Left ventricle myocardium inferior (tissue), 1 donor: ENCODE measurements around the gene MYO5B. TPM values are rescaled to one million over a fixed set of nuclear protein-coding genes. Genes with fewer than 3 reads are reported as not detected.

Experiments
- DNase-seq: peaks from one replicate; pipeline ENCODE4 v3.0.0-alpha.2; 2020
- H3K27ac ChIP-seq: fragments of 200-600 bp; replicated peaks from 2 replicates; pipeline ENCODE4 v1.8.0; 2021
- H3K27me3 ChIP-seq: fragments of 200-600 bp; 2 replicates; pipeline ENCODE4 v1.8.0; 2021; ENCODE audit warnings: low read depth
- H3K36me3 ChIP-seq: fragments of 200-600 bp; 2 replicates; pipeline ENCODE4 v1.8.0; 2021
- H3K4me1 ChIP-seq: fragments of 200-600 bp; 2 replicates; pipeline ENCODE4 v1.8.0; 2021
- H3K4me3 ChIP-seq: fragments of 200-600 bp; 2 replicates; pipeline ENCODE4 v1.8.0; 2021; ENCODE audit warnings: mild to moderate bottlenecking, moderate library complexity
- H3K9me3 ChIP-seq: fragments of 200-600 bp; replicated peaks from 2 replicates; pipeline ENCODE4 v1.8.0; 2021
- CTCF ChIP-seq: fragments of 200-600 bp; IDR thresholded peaks from 2 replicates; pipeline ENCODE4 v1.8.0; 2021; ENCODE audit warnings: antibody characterized with exemption, mild to moderate bottlenecking, borderline replicate concordance
- intact Hi-C: fragments of 100-400 bp; cut with micrococcal nuclease; formaldehyde crosslinking; loops from one replicate; pipeline ENCODE4 v1.11.0; 2022
- total RNA-seq: library from RNA; stranded (reverse); fragmentation: NEBNext Ultra II Directional; extraction: Animal tissue kit (Norgen Biotek cat#: 25700); gene quantifications from one replicate; pipeline ENCODE4 v1.2.1, GENCODE V29; 2021
- donor health status: DM: no; HTN: yes; CAD: no; lungs with severe emphysema.

MYO5B gene
- total RNA-seq, 1 donor from 2014 or later, result 0.44 TPM

- Histone ChIP-seq H3K27me3 (peaks cover 16% of the 10 kb centered on the region), H3K27ac (no peak overlapping the region), H3K4me3 (no peak overlapping the region), H3K36me3 (no peaks in the 10 kb centered on the region), H3K9me3 (no peaks in the 10 kb centered on the region), H3K4me1 (no peaks in the 10 kb centered on the region)
- no peak for TF ChIP-seq CTCF
- DNase-seq, result no peak
- intact Hi-C loops, result no loop called here
Measured at GRCh38 chr18:49976795-49977560, 218.0 kb downstream of the MYO5B start.

- H3K4me3 ChIP-seq, result no peak overlapping the region
- H3K4me1 ChIP-seq, result no peaks in the 10 kb centered on the region
- no peaks in the 10 kb centered on the region for H3K9me3 ChIP-seq
- H3K27ac ChIP-seq, result no peak overlapping the region
- intact Hi-C loops, result no loop called here
- DNase-seq, result no peak
- TF ChIP-seq CTCF, result no peak
- H3K27me3 ChIP-seq, result peaks cover 9% of the 10 kb centered on the region
- no peaks in the 10 kb centered on the region for H3K36me3 ChIP-seq
Measured at GRCh38 chr18:49976001-49976400, 218.9 kb downstream of the MYO5B start.

GRCh38 chr18:49974079-49974478 lies 220.9 kb downstream of the MYO5B start:
- intact Hi-C loops, result no loop called here
- Histone ChIP-seq H3K36me3 (no peaks in the 10 kb centered on the region), H3K4me1 (no peaks in the 10 kb centered on the region), H3K27me3 (peaks cover 9% of the 10 kb centered on the region), H3K9me3 (no peaks in the 10 kb centered on the region), H3K27ac (no peak overlapping the region), H3K4me3 (no peak overlapping the region)
- no peak for DNase-seq
- TF ChIP-seq CTCF, result no peak

GRCh38 chr18:49973592-49973991 lies 221.4 kb downstream of the MYO5B start:
- intact Hi-C loops, result no loop called here
- Histone ChIP-seq H3K36me3 (no peaks in the 10 kb centered on the region), H3K27me3 (peaks cover 9% of the 10 kb centered on the region), H3K9me3 (no peaks in the 10 kb centered on the region), H3K4me3 (no peak overlapping the region), H3K4me1 (no peaks in the 10 kb centered on the region), H3K27ac (no peak overlapping the region)
- no peak for TF ChIP-seq CTCF
- DNase-seq, result no peak

- peaks cover 5% of the 10 kb centered on the region for H3K27me3 ChIP-seq
- no peaks in the 10 kb centered on the region for H3K36me3 ChIP-seq
- intact Hi-C loops, result no loop called here
- no peak for TF ChIP-seq CTCF
- no peaks in the 10 kb centered on the region for H3K9me3 ChIP-seq
- no peak for DNase-seq
- H3K4me3 ChIP-seq, result no peak overlapping the region
- no peaks in the 10 kb centered on the region for H3K4me1 ChIP-seq
- H3K27ac ChIP-seq, result no peak overlapping the region
Measured at GRCh38 chr18:49972535-49972934, 222.4 kb downstream of the MYO5B start.
